ENCODE data around the gene CFHR1. TPM values are rescaled to one million over a fixed set of nuclear protein-coding genes. Genes with fewer than 3 reads are reported as not detected.

The CFHR1 gene
- total RNA-seq, 2 experiments from 2014 or later = not detected

Other genes with a start within 250 kb of the CFHR1 start
- gene KCNT2, start 211.3 kb upstream of the CFHR1 start, total RNA-seq = under 1 TPM; 0.05 to 0.09 TPM
- gene CFH, start 167.7 kb upstream of the CFHR1 start, total RNA-seq = 1 to 10 TPM; 1.4 to 1.5 TPM
- gene CFHR3, start 44.9 kb upstream of the CFHR1 start, total RNA-seq = not detected
- not detected for gene CFHR4, start 68.3 kb downstream of the CFHR1 start, total RNA-seq
- not detected for gene CFHR2, start 124.0 kb downstream of the CFHR1 start, total RNA-seq
- gene CFHR5, start 157.8 kb downstream of the CFHR1 start, total RNA-seq = not detected
- gene F13B, start 247.5 kb downstream of the CFHR1 start, total RNA-seq = not detected